Stimulated activated CD8-positive, alpha-beta memory T cell treated with anti-CD3 and anti-CD28 coated beads, Interleukin-15, amount 100 ng/mL, for 4 hours (primary cell): ENCODE data around the gene CERCAM.

ENCODE experiments used
- DNase-seq, 2 donors: peaks; one replicate each; pipeline ENCODE4 v3.0.0-alpha.2; 2020; ENCODE audit warnings: low read depth in 2 of 2

The CERCAM gene, protein sequence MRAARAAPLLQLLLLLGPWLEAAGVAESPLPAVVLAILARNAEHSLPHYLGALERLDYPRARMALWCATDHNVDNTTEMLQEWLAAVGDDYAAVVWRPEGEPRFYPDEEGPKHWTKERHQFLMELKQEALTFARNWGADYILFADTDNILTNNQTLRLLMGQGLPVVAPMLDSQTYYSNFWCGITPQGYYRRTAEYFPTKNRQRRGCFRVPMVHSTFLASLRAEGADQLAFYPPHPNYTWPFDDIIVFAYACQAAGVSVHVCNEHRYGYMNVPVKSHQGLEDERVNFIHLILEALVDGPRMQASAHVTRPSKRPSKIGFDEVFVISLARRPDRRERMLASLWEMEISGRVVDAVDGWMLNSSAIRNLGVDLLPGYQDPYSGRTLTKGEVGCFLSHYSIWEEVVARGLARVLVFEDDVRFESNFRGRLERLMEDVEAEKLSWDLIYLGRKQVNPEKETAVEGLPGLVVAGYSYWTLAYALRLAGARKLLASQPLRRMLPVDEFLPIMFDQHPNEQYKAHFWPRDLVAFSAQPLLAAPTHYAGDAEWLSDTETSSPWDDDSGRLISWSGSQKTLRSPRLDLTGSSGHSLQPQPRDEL

DNA sequence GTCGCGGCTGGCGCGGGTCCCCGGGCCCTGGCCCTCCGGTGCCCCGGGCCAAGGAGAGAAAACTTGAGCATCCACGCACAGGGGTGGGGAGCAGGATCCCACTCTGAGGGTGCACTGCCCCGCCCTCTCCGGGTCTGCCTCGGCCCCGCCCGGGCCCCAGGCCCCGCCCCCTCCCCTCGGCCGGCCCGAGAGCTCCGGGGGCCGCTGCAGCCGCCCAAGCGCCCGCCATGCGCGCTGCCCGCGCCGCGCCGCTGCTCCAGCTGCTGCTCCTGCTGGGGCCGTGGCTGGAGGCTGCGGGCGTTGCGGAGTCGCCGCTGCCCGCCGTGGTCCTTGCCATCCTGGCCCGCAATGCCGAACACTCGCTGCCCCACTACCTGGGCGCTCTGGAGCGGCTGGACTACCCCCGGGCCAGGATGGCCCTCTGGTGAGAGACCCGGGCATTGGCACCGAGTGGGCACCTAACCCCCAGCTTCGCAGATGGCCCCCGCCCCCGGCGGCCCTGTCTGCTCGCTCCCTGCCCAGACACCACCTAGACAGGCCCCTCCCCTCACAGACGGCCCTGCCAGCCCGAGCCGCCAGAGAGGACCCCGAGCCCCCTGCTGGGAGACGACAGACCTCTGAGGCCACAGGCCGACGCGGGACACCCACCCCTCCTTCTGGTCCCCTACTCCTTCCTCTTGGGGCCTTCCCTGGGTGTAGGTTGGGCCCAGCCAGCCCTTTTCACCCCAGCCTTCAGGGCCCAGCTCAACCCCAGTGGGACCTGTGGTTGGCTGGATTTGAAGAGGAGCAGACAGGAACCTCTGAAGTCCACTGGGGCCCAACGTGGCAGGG lies at the start of gene CERCAM:
TSS of gene CERCAM (plus strand) at position 207 of the 831 bp plus-strand sequence. CDS start at position 228, 21 bp downstream.
- DNase-seq = peak in 1 of 2 donors; percentile 43

DNA sequence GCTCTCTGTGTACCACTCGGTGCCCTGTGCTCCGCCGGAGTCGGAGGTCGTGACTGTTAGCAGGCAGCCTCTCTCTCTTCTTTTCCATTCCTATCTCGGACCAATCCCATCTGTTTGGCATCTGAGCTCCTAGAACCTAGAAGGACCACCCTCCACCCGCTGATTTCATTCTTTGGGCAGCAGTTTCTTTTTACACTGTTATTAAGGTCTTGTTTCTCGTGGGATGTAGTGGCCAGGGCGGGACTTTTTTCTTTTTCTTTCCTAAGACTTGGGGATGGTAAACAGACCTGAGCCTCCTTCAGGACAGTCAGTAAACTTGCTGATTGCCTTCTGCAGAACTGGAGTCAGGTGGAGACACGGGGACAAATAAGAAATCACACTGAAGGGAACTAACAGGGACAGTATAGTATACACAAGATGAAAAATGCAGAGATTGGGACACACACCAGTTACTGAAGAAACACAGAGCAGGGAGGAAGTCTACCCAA lies 49.0 kb upstream of the CERCAM start:
- DNase-seq = no peak

DNA sequence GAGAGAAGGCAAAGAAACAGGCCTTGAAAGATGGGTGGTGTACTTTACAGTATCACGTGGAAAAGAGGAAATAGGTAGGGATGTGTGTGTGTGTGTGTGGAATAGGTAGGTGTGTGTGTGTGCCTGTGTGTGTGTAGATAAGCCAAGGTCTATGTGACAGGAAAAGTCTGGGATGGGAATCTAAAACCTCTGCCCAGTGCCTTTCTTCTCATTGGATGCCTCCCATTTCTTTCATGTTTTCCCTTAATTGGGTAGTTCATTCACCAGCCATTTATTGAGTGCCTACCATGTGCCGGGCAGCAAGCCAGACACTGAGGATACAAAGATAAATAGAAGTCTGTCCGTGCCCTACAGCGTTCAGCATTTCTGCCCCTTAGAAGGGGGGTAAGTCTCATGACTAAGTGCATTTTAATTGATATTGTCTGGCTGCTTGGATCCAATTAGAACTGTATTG lies 48.4 kb upstream of the CERCAM start:
- DNase-seq = no peak

DNA sequence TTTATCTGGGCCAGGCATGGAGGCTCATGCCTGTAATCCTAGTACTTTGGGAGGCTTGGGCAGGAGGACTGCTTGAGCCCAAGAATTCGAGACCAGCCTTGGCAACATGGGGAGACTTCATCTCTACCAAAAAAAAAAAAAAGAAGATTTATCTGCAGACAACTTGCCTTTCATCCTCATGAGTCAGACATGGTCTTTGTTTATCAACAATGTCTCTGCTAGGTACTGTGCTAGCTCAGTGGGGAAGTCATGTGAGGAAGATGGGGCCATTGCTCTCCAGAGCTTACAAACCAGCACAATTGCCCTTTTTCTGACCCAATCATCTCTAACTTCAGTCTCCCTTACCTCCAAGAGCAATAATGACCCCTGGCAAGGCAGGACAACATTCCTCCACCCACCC lies 47.9 kb upstream of the CERCAM start:
- DNase-seq = no peak

DNA sequence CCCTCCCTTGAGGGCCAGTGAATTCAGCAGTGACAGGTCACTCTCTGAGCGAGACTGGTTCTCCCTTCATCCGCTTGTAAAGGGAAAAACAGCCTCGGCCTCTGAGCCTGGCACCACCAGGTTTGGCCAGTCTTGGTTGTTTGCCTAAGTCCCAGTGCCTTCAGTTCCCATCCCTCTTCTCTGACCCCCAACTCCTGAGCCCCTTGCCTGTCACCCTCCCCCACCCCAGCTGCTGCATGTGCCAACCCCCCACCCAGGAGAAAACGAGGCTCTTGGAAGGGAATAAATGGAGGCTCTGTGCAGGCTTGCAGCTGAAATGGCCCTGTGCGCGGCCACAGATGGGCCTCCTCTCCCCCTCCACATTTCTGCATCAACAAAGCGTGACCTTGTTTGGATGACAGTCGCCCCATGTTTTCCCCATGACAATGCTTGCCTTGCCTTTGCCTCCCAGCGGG lies 46.4 kb upstream of the CERCAM start:
- DNase-seq = no peak

DNA sequence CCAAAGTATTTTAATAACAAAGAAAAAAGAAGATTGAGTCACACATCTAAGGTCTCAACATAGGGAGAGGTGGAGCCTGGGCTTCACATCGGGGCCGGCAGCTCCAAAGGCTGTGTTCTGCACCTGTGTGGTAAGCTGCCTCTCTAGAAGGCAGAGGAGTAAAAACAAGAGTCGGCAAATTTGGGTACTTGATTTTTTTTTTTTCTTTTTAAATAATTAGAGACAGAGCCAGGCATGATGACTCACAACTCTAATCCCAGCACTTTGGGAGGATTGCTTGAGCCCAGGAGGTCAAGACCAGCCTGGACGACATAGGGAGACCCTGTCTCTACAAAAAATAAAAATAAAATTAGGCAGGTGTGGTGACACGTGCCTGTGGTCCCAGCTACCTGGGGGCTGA lies 44.8 kb upstream of the CERCAM start:
- DNase-seq = no peak

DNA sequence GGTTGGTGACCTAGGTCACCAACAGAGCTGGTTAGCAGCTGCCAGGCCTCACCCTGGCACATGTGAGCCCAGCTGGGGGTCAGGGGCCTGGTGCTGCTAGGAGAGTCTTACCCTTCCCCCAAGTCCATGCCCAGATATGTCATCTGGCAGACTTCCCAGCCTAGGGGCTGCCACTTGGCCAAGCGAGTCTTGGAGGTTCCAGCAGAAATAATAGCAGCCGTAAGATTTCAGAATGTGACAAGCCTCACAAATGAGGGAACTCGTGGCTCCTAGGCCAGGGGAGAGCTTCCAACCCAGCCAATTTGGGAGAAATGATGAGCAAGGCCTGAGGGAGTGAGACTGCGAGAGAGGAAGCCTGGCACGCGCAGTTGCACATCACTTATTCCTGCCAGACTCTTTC lies 38.4 kb upstream of the CERCAM start:
- no peak for DNase-seq

DNA sequence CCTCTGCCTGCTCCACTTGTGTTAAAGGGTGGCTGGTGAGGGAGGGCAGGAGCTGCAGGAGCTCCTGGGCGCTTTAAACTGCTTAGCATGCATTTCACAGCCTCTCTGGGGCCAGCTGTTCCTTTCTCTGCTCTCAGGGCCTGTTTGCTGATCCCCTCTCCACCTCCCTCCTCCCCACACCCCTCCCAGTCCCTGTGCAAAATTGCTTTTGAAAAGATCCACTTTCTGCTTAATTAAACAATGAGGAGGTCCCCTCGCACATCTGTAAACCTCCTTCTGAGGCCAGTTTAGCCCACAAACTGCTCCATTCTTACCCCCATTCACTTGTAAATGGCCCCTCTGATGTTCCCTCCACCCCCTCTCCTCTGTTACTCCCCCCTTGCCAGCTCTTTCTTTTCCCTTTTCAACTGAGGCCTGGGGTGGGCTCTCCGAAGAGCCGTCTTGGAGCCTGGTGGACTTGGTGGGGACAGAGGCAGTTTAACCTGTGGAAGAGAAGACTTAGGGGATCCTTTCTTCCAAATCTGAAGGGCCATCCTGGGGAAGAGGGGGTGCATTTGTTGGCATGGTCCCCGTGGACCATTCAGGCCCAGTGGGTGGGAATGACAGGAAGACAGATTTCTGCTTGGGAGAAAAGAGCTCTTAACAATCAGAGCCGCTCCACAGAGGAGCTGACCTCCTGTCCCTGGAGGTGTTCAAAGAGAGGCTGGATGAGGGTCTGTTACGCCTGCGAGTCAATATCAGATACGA lies 37.5 kb upstream of the CERCAM start:
- no peak for DNase-seq

DNA sequence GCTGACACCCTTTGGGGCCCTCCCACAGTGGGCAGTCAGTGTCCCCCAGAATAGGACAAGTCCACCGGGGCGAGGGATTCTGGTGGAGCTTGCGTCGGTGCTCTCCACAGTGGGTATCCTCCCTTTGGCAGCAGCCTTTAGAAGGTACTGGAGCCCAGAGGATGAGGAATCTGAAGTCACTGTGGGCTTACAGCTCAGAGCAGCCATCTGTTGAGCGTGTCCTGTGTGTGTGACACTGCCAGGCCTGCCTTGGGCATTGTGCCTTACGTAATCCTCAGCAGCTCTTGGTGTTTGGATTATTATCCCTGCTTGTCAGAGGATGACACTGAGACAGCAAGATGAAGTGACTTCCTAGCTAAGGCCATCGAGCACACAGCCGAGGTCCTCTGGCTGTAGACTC lies 36.9 kb upstream of the CERCAM start:
- no peak for DNase-seq

DNA sequence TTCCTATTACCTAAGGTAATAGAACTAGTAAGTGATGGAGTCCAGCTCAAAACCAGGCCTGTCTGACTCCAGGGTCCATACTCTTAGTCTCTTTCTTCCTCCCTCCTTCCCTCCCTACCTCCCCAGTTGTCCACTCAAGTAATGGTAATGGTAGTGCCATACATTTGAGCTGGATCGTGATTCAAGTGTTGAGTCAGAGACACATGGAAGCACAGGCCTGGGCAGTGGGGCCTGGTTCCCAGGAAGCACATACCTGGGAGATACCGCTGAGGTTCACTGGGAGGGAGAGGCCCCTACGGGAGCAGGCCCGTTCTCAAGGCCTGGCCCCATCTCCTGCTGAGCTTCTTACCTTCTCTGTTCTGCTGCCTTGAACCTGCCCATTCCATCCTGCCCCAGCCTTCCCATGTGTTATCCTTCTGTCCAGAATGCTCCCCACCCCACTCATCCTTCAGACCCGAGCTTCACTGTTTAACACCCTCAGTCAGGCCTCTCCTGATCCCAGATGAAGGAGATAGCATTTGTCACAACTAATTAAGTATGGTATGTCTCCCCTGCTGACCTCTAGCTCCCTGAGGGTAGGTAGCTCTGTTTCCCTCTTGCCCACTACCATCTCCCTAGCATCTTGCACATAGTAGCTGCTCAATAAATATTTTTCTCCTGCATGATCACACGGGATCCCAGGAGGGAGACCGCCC lies 35.7 kb upstream of the CERCAM start:
- DNase-seq = no peak

DNA sequence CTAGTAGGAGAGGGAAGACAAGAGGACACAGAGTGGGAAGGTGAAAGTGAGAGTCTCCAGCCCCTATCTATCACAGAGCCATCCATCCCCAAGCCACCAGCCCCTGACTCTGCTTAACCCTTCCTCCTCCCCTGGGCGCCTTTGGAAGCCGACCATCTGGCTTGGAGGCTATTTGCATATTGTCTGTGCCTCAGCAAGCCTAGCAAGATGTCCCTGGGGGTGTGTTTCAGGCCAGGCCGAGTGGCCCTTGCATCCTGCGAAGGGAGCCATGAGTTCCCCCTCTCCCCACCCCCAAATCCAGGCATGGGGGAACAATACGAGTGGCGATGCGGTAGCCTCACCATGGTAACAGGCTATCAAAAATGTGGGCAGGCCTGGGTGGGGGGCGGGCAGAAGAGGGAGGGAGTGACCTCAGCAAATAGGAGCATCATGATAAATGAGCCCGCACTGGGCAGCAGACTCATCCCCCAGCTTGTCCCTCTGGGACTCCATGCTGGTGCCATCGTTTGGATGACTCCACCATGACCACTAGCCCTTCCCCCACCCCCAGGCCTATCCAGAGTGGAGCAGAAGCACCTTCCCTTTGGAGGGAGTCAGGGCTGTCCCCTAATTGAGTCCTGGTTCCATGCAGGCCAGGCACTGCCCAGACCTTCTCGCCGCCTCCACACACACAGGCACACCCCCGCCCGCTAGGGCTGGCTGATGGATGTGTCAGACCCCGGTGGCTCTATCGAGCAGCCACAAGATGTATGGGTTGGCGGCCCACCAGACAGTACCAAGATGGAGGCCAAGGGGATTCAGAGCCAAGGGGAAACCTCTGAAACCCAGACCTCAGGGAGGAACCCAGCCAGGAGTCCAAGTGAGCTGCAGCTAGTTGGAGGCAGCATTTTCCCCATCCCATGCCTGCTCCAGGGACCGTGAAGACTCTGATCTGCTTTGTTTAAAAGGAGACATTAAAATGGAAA lies 34.9 kb upstream of the CERCAM start:
- no peak for DNase-seq

DNA sequence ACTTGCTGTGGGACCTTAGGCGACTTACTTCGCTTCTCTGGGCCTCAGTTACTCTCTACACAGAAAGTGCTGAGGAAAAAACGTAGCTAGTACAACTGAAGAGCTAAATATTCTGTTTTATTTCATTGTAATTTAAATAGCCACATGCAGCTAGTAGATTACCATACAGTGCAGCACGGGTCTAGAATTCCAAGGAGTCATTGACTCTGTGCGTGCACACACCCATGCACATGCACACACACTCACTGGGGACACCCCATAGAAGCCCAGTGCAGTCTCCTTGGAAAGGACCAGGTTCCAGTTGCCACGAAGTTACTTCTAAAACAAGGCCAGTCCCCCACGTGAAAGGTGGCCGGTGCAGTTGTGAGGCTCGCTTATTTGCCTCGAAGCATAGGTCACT lies 32.5 kb upstream of the CERCAM start:
- DNase-seq = no peak

DNA sequence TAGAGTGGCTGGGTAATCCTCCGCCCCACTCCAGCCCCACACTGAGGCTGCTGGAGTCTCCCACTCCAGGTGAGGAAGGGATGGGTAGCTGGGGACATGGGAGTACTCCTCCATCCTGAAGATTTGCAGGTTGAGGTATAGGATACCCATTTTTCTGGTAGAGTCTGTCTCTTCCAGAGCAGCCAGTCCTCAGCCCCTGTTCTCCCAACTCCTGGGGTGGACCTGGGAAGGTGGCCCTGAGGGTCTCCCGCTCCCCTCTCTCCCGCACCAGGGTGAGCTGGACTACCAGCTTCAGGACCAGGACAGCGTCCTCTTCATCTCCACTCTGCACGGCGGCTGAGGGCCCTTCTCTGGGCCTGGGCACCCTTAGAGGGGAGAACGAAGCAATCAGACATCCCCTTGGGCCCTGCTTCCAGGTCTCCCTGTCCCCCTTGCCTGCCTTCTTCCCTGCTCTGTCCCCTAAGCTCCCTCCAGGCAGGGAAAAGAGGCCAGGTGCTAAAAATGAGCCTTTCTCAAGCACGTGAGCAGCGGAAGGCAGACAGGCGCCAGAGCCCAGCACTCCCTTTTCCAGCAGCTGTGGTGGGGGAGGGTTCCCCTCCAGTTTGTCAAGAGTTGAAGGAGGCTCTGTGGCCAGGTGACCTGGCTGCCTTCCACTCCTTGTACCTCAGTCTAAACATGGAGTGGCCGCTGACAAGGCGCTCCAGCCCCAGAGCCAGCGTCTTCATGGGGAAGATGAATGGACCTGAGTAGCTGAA lies 31.1 kb upstream of the CERCAM start:
- DNase-seq = no peak

DNA sequence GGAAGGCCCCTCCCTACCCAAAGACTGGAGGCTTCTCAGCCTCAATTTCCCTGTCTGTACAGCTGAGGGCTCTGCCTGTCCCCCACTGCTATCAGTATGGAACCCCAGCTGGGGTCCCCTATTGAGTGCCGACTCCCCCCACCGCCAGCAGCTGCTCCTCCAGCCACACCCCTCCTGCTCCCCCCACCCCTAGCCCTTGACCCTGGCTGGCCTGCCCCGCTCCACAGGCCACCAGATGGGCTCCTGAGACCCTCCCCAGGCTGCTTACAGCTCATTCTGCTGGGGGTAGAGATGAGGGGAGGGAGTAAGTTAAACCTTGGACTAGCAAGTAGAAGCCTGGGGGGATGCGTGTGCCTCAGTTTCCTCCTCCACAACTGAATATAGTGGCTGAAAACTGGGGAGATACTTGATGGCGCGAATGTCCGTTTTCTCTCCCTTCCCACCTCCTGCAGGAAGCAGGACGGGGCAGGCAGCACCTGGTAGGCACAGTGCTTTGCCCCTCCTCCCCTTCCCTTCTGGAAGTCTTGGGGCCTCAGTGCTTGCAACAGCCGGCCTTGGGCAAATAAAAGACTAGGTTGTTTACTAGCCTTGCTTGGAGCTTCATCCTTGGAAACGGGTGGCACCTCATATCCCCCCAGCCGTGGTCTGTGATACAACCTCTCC lies 30.4 kb upstream of the CERCAM start:
- DNase-seq = no peak

DNA sequence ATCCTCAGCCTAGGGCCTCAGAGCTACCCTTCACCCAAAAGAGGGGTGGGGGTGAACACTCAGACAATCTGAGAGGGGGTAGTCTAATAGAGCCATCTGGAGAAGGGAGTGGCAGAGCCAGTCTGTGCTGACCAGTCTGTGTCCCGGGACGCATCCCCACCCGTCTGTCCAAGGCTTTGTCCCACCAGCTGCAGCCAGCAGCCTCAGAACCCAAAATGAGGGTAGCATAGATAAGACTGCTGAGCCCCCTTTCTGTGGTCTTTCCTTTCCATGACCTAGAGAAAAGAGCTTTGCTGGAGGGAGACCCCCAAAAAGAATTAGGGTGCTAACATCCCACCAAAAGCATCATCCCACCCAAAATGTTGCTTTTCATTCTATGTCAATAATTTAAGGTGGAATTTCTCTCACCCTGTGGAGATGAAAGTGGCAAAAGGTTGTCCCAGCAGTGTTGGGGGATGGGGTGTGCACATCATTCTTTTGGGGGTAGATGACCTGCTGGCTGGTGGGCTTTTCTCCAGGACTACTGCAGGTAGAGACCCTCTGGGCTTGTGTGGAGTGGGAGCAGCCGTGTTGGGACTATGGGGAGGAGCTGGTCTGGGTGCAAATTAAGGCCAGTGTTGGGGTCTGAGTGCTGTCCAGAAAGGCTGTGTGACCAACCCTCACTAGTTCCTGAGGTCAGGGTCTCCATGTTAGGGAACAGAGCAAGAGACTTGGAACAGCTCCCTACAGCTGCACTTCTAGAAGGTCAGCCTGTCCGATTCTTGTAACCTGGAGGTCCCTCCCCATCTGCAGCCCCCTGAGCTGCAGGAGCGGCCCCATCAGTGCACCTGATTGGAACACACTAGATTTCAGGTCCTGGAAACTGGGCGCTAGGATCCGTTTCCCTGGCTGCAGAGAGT lies 29.6 kb upstream of the CERCAM start:
- DNase-seq = no peak

DNA sequence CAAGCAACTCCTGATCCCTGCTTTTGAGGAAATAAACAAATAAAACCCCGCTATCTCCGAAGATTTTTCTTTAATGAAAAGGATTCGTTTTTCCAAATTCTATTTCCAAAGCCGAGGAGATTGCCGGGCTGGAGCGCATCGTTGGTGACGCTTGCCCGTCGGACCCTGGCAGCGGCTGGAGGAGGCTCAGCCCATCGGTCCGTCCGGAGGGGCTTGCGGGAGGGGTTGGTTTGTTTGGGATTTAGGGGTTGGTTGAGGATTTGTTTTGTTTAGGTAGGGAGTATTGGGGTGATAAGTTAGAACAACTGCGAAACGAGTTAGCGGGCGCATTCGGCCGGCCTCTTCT lies 28.7 kb upstream of the CERCAM start:
- DNase-seq = no peak

DNA sequence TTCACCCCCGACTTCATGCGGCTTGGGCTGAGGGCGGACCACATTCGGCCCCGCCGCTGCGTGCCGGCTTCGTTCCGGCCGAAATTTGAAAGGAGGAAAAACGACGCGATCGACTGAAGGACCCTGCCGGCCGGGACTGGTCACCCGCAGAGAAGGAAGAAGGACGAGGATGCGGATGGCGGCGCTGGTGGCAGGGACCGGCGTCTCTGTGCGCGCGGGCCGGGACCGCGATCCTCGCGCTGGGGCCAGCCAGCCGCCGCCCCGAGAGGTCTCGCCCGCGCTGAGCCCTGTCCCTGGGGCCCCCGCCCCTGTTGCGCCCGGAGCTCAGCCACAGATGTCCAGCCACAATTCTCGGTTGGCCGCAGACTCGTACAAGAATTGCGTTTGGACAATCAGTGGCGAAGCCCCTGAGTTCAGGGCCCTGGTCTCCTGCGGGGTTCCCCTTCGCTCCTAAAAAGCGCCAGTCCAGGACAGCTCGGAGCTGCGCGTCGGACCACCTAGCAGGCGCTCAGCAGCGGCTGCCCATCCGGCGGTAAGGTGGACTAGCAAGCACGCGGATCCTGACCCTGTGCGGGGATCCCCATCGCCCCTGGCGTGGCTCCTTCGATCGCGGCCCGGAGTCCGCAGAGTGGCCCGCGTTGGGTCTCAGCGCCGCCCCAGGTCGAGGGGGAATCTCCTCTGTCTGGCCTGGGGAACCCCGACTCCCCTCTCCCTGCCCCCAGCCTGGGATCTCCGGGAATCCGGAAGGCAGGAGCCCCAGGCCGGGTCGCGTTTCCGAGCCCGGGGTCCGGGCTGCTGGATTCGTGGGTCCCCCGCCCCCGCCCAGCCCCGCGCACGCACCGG lies 28.1 kb upstream of the CERCAM start:
- no peak for DNase-seq
